Left lobe of liver (tissue), 2 donors: Measurements from ENCODE around the gene PARN. TPM values are rescaled to one million over a fixed set of nuclear protein-coding genes. Genes with fewer than 3 reads are reported as not detected.

Experiments used
- ATAC-seq: fragments of 200-7000 bp; cut with Tn5 transposase; one replicate; pipeline ENCODE4 v1.9.1; 2020; ENCODE audit warnings: mild to moderate bottlenecking, moderate library complexity
- DNase-seq: peaks from one replicate; pipeline ENCODE4 v3.0.0-alpha.2; 2020; ENCODE audit warnings: low spot score
- total RNA-seq: library from RNA; stranded (reverse); gene quantifications from one replicate; pipeline ENCODE4 v1.2.1, GENCODE V29; 2021
- donor health status: DM: no; HTN: no; CAD: no; lungs with moderate emphysema.
- donor health status: DM: no; HTN: yes; CAD: no.

Gene PARN
- total RNA-seq, 1 donor from 2014 or later = 14.5 TPM

DNA sequence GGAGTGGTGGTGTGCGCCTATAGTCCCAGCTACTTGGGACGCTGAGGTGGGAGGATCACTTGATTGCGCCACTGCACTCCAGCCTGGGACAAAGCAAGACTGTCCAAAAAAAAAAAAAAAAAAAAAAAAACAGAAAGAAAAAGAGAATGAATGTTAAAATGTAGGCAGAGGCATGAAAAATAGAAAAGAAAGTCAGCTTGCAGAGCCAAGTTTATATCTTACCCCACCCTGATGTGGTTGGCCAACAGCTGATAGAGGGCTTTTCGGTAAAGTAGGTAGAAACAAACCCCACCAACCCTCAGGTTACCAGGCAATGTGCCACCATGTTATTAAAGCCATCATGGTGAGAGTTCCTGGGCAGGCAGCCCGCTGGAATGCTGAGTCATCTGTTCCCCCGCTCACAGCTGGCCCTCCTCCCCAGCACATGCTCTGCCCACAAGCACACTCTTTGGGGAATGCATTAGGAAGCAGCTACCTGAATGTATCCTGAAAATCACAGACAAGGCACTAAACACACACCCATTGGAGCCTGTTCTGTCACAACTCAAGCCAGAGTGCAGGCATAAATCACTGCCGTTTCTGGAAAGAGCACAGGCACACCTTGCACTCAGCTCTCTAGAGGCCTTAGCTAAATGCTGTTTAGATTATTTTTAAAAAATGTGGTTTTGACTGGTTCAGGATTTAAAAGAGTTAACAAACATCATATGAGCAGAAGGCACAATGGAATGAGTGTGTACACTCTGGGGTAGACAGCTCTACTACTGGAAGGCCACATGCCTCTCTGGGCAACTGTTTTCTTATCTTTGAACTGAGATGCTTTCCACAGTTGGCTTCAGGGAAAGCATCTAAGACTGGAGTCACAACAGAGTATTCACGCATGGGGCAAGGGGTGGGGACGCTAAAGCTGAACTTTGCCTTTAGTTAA lies 128.5 kb downstream of the PARN start:
- ATAC-seq (peak; percentile 90), DNase-seq (peak; percentile 93)

DNA sequence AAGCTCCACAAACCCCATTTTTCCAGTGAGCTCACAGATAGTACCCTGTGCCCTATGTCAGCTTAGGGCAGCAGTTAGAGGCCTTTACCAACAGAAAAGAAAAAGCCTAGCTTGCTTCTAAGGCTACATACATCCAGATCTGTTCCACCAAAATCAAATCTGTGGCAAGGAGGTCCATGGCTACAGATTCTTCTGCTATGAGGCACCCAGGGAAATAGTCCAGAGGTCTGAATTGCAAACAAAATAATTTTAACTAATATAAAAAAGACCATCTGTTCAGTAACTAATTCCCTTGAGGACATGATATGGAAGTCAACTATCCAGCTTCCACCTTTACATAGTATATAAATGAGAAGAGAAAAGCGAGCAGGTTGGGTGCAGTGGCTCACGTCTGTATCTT lies 129.3 kb downstream of the PARN start:
- ATAC-seq = no peak
- DNase-seq = no peak

DNA sequence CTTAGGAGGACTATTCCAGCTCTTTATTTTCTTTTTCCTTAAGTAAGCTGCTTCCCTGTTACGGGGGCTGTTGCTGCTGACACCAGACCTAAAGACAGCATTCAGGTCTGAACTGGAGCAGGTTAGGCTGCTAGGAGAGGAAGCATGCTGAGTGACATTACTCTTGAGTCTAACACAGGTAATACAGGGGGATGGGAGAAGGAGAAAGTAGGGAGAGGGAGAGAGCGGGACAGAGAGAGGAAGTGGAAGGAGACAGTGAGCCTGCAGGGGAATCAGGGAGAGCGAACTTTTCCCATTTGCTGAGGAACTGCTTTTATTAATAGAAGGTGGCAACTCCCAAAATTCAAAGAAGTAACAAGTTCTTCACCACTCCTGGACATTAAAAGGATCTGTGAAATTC lies 130.9 kb downstream of the PARN start:
- ATAC-seq (no peak), DNase-seq (no peak)

DNA sequence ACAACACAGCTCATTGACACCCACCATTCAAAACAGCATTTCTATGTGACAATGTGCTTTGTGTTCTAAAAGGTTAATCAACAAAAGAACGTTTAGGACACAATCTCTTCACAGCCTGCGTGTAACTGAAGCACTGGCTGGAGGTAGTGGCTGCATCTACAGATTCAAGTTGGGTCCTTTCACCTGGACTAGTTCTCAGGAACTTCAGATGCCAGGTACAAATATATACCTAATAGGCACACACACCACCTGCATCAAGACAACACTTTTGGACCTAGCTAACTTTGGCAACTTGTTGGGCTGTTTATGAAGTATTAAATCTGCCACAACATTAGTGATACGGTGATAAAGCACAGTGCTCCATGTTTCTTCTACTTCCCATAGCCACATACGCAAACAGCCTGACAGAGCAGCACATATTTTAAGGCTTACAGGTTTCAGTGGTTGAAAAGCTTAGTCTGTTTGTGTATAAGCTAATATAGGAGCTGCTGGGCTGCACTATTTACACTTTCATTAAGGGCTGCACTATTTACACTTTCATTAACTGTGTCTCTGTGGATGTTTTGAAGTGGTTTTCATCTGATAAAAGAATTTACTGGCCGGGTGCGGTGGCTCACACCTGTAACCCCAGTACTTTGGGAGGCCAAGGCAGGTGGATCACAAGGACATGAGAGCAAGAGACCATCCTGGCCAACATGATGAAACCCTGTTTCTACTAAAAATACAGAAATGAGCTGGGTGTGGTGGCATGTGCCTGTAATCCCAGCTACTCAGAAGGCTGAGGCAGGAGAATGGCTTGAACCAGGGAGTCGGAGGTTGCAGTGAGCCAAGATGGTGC lies 132.6 kb downstream of the PARN start:
- DNase-seq = no peak

DNA sequence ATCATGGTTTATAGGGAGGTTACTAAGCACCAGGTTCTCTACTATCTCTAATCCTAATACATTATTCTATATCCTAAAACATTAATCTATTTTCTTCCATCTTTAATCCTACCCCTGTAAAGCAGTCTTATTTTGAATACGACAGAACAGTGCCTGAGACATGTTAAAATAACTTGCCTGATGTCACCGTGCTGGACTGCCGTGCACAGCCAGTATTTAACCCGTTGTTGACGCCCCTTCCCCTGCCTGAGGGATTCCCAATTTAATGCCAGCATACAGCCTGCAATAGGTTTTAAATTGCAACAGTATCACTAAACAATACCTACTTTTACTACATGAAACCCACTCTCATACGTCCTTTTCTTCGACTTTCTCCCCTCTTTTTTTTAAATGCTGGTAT lies 133.3 kb downstream of the PARN start:
- no peak for DNase-seq
- ATAC-seq = no peak

More for the DNA sequence above, 132.6 kb downstream of the PARN start:
- no peak for ATAC-seq

DNA sequence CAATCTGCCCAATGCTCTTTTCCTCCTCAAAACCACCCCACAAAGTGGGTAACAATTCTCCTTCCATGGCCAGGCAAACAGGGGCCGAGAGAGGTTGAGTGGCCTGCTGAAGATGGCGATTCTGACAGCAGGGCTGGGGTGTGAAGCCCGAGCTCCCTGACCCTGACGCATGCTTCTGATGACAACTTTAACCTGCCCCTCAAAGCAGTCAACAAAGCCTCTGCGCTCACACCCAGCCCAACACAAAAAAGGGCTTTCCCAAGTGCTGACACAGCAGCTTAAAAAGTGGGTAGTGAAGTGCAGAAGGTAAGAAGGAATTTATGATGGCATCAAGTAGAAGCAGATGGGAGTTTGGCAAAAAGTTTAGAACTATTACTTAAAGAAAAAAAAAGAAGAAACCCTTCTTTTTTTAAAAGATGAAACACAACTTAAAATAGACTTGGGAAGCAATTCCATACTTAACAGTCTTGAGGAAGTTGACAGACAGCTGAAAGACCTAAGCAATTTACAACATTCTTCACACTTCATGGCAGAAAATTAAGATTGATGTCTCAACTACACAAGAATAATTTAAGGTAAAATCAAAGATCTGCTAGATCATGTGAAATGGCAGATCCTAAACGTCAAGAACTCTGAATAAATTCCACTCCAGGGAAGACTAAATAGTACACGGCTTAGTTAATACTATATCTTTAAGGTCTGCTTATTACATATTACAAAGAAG lies 133.9 kb downstream of the PARN start:
- ATAC-seq (no peak), DNase-seq (no peak)

DNA sequence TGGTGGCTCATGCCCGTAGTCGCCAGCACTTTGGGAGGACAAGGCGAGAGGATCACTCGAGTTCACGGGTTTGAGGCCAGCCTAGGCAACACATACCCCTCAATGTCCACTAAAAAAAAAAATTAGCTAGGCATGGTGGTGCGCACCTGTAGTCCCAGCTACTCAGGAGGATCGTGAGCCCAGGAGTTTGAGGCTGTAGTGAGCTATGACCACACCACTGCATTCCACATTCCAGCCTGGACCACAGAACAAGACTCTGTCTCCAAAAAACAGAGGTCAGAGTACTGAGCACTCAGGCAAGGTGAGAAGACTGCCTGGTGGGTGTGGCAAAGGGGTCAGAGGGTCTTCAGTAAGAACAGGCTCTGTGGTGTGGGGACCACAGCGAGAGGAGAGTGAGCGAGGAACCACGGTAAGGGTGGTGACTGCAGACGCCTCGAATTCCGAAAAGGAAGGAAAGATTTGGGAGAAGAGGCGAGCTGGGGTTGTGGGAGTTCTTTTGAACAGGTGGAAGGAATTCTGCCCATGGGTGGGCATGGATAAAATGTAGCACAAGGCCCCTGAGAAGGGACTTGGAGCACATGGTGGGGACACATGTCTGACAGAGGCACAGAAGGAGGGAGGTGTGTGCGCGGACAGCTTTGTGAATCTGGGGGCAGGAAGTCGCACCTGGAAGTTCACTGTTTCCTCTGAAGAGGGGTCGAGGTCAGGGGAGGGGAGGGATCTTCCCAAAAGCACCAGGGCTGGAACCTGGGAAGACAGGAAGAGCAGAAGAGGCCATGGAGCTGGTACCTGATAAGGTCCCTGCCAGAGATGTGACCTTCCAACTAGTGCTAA lies 134.6 kb downstream of the PARN start:
- no peak for DNase-seq
- ATAC-seq = no peak

DNA sequence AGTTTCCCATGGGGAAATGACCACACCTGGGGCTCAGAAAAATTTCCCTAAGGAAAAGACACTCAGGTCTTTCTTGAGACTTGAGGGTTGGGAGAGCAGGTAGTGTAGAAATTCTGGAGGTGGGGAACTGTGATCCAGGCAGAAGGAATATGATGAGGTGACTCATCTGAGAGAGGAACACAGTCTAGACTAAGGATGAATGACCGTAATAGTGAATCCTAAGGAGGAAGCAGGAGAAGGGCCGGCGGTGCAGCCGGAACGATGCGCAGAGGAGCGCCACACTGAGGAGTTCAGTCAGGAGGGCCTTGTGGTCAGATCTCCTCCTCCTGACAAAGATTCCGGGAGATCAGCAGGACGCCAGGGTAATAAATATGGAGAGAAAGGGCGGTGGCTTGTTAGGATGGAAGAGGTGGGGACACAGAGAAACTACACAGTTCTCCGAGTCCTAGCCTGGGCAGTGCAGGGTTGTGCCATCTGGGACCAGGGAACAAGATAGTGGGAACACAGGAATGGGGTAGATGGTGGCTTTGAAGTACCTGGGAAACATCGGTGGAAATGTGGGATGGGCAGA lies 135.6 kb downstream of the PARN start:
- DNase-seq = no peak
- ATAC-seq = no peak

DNA sequence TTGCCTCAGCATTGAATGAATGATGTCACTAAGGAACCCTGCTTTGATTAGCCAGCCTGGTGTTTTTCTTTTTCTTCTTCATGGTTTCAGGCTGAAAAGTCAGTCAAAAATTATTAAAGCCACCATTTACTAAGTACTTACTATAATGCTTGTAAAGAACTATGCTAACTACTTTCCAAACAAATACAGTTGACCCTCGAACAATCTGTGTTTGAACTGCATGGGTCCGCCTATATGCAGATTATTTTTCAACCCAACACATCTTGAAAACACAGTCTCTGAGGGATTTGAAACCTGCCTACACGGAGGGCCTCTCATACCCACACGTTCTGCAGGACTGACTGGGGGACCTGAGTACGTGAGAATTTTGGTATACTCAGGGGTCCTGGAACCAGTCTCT lies 136.3 kb downstream of the PARN start:
- ATAC-seq (no peak), DNase-seq (no peak)

DNA sequence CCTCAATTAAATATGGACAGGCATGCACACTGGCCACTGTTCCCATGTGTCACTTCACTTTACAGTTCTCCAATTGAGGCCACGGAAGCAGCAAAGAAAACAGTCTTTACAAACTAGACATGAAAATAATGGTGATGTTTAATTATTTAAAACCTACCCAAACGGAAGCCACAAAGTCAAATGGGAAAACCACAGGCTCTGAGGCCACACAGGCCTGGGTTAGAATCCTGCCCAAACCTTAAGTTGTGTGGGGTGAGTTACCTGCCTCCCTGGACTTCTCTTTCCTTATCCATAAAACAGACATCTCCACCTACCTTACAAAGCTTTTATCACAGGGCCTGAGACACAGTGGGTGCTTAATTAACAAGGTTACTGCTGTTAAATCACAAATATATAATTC lies 137.4 kb downstream of the PARN start:
- ATAC-seq = no peak
- DNase-seq = no peak

DNA sequence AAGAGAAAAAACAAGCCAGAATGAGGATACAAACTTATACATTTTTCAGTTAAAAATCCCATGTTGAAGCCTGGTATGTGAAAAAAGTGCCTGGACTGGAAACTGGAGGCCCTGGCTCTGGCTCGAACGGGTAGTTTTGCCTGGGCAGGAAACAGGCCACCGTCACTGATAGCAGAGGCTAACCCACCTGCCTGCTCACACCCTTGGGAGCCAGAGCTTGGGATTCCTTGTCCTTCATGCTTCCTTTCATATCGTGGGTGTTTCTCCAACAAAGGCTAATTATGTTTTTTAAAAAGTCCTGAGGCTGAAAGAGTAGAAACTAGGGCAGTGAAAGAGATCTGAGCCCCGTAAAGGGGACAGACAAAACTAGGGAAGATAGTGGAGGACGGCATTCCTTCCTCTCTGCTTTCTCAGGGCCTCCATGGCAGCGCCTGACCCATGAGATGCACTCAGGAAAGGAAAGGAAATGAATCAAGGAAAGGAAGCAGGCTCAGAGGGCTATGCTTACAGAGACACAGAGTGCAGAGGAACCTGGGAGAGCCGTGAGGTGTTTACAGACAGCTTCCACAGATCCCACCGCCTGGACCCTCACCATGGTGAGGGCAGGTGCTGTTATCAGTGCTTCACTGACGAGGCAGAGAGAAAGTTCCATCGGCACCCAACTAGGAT lies 138.1 kb downstream of the PARN start:
- no peak for ATAC-seq
- no peak for DNase-seq

DNA sequence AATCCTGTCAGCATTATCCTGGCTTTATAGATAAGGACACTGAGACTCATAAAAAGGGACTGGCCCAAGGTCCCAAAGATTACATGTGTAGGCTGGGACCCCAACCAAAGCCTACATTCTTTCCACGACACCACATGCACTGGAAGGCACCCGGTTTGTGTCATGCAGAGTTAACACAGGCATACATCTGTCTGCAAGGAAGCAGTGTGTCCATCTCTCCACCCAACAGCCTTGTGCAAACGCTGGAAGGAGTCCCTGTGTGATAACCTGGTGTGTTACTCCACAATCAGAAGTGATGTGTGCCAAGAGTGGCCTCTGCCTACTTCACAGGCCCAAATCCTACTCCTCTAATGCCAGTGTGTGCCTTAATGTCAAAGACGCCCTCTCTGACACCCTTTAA lies 139.8 kb downstream of the PARN start:
- DNase-seq (peak; percentile 75), ATAC-seq (peak; percentile 75)

DNA sequence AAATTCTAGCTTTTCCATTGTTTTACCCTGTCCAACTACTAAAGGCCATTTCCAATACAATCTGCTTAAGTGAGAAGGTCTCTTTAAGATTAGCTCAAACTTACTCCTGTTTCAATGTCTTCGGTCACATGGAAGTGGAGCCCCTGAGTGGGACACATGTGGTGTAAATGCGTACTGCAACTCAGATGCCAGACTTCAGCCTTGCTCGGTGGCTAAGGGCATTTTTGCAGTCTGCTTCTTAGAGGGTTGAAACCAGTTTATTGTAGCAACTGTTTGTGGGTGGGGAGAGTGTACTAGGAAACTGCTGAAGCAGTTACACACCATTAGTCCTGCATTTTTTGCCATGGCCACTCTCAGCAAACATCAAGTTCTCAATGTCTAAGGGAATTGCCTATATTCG lies 140.6 kb downstream of the PARN start:
- ATAC-seq (no peak), DNase-seq (no peak)

DNA sequence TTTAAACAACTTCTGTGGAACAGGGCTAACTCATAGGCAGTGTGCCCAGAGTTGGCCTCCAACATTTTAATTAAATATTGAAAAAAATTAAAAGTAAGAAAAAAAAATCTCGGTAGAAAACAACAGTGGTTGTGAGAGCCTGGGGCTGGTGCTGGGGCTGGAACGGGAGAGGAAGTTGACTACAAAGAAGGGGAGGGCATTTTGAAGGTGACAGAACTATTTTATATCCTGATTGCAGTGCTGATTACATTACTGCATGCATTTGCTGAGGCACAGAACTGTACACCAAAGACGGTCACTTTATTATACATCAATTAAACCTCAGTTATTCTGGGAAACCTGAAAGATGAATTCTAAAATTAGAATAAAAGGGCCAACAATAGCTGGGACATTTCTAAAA lies 142.5 kb downstream of the PARN start:
- DNase-seq (no peak), ATAC-seq (no peak)

DNA sequence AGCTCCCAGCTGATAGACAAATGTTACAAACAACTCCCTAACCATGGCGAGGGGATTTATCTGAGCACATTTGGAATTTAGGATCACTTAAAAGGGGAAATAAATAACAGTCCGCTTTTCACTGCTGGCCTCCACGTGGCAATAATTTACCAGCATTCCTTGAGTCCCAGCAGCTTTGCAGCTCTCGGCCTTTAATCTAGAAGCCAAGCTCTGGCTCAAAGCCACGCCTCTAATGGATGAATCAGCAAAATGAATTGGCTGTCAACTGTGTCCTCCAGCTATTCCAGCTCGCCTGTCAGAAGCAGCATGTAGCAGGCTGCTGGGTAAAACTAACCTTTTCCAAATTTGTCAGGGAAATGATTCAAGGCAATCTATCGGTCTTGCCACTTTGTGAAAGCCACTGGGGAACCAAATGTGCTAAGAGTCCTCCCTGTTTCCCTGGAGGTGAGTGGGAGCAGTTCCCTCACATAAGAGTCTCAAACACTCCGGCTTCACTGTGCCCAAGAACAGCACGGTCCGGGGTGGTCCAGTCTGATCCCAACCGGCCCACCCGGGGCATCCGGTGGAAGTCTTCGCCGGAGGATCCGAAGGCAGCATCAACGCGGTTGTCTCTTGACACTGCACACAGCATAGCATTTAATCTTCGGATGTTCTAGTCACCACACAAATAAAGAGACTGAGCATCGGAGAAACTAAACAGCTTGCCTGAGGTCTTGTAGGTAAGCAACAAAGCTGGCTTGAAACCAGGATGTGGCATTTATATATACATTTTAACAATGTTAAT lies 143.3 kb downstream of the PARN start:
- peak; percentile 83 for ATAC-seq
- peak; percentile 93 for DNase-seq

DNA sequence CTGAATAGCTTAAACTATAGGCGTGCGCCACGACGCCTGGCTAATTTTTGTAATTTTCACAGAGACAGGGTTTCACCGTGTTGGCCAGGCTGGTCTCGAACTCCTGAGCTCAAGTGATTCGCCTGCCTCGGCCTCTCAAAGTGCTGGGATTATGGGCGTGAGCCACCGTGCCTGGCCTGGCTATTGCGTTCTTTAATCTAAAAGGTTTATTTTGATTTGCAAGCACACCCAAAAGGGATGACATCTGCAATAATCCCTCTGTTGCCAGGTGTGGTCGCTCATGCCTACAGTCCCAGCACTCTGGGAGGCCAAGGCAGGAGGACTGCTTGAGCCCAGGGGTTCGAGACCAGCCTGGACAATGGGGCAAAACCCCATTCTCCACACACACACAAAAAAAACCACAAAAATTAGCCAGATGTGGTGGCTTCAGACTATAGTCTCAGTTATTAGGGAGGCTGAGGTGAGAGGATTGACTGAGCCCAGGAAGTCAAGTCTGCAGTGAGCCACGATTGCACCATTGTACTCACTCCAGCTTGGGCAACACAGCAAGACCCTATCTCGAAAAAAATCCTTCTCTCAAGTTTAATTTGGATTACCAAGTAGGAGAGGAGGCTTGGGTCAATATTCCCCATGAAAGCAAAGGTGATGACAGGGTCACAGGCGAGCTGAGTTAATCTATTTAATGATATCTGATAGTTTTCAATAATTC lies 144.1 kb downstream of the PARN start:
- ATAC-seq = peak; percentile 51

DNA sequence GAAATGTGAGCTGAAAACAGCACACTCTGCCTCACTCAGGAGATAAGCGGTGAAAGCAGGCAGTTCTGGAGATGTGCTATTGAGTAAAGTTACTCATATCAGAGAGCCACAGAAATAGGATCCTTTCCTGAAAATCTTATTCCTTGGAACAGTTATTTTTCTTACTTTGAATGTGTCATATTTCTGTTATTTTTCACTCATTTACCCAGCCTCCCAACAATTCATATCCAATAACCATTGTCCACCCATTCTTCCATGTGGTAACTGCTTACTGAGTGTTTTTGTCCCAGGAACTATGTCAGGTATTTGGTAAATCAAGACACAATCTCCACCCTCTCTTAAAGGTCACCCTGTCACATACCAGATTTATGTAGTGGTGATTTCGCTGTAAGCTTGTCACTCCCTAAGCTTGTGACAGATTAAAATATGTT lies 144.9 kb downstream of the PARN start:
- DNase-seq (no peak), ATAC-seq (no peak)

More for the DNA sequence above, 144.1 kb downstream of the PARN start:
- DNase-seq = no peak

DNA sequence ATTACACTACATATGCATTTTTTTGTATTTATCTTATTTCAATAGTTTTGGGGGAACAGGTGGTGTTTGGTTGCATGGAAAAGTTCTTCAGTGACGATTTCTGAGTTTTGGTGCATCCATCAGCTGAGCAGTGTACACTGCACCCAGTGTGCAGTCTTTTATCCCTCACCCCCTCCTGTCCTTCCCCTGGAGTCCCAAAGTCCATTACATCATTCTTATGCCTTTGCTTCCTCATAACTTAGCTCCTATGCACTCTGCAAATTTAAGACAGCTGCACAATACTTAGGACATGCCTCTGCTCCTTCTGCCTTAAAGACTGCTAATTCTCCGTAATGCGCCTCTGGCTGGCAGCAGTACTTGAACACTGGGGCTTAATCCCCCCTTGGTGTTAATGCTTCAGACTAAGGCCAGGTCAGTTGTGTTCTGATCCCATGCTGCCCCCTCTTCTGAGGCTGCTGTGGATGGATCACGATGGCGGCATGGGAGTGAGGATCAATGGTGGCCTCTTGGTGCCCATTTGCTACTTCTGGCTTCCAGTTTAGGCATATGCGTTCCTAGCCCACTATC lies 146.2 kb downstream of the PARN start:
- ATAC-seq (no peak), DNase-seq (no peak)
